Stimulated activated CD4-positive, alpha-beta T cell treated with anti-CD3 and anti-CD28 coated beads, Interleukin-2, amount 100 ng/mL, for 48 hours (primary cell): ENCODE results near the gene PIAS4.
"Not testable (repeated sequence)": the region's sequence is repeated elsewhere in the genome, so short reads cannot be mapped to it uniquely, and the experiment has no call there.

Source experiments
- DNase-seq, 2 donors: peaks; one replicate each; pipeline ENCODE4 v3.0.0-alpha.2; 2020

Gene PIAS4

DNA sequence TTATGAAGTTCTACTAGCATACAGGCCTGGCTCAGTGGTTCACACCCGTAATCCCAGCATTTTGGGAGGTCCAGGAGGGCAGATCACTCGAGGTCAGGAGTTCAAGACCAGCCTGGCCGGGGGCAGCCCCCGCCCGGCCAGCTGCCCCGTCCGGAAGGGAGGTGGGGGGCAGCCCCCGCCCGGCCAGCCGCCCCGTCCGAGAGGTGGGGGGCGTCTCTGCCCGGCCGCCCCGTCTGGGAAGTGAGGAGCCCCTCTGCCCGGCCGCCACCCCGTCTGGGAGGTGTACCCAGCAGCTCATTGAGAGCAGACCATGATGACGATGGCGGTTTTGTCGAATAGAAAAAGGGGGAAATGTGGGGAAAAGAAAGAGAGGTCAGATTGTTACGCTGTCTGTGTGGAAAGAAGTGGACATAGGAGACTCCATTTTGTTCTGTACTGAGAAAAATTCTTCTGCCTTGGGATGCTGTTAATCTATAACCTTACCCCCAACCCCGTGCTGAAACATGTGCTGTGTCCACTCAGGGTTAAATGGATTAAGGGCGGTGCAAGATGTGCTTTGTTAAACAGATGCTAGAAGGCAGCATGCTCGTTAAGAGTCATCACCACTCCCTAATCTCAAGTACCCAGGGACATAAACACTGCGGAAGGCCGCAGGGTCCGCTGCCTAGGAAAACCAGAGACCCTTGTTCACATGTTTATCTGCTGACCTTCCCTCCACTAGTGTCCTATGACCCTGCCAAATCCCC lies 8.7 kb upstream of the PIAS4 start:
- DNase-seq: not testable (repeated sequence)

DNA sequence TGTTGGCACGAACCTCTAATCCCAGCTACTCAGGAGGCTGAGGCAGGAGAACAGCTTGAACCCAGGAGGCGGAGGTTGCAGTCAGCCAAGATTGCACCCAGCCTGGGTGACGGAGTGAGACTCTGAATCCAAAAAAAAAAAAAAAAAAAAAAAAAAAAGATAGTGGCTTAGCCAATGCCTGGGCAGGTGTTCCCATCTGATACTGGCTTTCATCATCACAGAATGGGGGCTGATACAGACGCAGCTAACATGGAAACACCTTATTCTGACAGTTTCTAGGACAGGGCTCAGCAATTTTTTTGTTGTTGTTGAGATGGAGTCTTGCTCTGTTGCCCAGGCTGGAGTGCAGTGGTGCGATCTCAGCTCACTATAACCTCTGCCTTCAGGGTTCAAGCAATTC lies 6.7 kb upstream of the PIAS4 start:
- not testable (repeated sequence) for DNase-seq

DNA sequence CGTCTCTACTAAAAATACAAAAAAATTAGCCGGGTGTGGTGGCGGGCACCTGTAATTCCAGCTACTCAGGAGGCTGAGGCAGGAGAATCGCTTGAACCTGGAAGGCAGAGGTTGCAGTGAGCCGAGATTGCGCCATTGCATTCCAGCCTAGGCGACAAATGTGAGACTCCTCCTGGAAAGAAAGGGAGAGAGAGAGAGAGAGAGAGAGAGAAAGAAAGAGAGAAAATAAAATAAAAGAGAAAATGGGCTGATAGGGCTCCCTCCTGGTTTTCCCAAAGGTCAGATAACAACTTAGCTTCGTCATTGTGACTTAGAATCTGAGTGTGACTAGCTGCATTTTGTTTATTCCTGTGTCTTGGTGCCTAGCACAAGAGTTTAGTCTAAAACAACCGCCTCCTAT lies 2.1 kb upstream of the PIAS4 start:
- DNase-seq: not testable (repeated sequence)

DNA sequence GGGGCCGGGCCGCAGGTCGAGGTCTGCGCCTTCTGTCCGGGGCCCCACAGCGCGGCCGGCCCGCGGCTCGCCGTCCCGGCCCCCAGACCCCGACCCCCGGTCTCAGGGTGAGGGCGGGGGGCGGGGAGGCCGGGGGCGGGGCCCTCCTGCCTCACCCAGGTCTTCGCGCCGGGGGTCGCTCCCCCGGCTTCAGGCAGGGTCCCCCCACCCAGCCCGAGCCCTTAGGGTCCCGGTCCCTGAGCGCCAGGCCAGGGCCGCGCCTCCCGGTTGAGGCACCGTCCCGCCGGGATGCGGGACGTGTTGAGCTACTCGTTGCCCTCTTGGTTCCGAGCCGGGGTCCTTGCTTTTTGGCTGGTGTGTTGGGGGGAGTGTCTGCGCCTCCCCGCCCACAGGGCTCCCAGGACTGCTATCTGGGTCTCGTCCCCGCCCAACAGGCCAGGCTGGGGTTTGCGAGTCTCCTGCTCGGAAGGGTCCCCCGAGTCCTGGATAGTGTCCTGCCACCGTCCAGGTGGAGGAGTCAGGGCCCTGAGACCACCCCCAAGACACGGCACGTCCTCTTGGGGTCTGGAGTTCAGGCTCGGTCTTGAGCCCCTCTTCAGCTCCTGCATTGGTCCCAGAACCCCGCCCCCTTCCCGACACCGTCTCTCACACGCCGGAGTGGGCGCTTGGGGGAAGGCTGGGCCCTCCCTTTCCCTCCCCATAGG lies 452 bp downstream of the PIAS4 start:
- no peak for DNase-seq

DNA sequence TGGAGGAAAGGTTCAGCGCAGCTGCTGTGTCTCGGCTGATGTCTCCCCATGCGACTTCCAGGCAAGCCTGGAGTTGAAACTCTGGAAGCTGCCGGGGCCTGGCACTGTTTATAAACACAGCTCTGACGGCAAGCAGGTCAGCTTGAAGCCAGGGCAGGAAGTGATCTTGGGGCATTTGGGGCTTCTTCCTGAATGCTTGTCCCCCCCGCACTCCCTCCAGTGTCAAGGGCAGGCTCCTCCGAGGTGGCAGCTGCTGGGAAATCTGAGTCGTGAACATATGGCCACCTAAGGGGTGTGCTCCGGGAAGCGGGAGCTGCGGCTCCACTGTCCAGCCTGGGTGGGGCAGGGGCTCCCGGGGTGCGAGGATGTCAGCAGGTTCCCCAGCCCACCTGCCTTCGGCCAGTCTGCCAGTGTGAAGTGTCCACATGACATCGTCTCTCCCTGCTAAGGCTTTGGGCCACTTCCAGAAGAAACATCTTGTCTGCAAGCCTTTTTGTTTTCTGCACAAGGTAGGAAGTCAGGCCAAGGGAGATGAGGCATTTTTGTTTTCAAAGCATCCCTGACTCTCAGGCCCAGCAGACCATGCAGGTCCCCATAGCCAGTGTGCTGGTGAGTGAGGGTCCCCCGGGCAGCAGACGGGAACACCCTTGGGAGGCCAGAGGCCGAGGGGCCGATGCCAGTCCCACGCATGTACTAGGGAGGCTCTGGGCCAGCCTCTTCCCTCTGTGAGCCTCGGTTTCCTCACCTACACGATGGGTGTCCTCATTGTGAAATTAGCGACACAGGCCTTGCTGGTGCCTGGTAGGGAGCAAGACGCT lies 2.7 kb downstream of the PIAS4 start:
- DNase-seq: no peak

DNA sequence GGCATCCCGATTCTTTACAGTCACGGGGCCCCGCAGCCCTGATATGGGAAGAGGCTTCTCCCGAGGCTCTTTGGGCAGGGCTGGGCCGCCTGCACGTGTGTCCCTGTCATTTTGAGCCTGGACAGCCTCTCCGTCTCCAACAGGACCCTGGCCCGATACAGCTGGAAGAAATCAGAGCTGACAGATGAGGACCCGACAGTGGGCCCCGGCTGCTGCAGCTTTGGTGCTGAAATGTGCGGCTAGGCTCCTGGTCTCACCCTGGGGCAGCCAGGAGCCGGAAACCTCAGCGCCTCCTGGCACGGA lies 3.2 kb downstream of the PIAS4 start:
- no peak for DNase-seq

DNA sequence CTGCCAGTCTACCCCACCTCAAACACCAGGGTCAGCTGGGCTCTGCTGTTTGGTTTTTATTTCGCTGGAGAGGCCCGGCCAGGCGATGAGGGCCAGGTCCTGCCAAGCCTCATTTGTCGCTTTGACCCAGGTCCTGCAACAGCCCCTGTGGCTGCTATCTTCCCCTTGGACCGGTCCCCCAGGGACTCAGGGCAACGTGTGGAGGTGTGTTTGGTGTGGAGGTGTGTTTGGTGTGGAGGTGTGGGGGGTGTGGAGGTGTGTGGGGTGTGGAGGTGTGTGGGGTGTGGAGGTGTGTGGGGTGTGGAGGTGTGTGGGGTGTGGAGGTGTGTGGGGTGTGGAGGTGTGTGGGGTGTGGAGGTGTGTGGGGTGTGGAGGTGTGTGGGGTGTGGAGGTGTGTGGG lies 3.9 kb downstream of the PIAS4 start:
- DNase-seq: not testable (repeated sequence)

DNA sequence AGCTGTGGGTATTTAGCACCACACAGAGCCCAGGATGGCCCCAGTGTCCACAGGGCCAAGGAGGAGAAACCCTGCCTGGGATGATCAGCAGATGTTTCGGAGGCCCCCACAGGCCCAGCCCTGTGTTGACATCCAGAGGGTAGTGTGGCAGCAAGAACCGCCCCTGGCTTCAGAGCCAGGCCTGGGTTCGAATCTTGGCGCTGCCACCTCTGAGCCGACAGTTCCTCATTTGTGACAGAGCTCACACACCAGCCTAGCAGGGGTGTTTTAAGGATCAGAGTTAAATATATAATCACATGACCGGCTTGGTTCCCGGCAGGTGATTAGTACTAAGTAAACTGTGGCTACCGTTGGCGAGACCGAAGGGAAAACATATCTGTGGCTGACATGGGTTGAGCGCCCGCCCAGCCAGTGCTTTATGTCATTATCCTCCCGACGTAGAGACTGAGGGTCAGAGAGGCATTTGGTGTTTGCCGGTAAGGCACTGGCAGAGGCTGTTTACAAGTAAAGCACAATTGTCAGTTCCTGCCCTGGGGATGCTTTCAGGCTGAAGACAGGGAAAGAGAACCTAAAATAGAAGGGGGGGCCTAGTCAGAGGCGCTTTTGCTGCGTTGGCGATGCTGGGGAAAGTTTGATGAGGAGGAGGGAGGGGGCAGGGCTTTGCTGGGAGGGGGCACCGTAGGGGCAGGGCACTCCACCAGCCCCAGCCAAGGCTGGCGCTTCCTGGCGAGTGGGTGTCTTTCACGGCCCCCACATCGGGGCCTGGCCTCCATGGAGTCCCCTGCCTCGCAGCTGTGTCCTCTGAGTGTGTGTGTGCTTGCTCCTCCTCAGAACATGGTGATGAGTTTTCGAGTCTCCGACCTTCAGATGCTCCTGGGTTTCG lies 4.8 kb downstream of the PIAS4 start:
- no peak for DNase-seq

DNA sequence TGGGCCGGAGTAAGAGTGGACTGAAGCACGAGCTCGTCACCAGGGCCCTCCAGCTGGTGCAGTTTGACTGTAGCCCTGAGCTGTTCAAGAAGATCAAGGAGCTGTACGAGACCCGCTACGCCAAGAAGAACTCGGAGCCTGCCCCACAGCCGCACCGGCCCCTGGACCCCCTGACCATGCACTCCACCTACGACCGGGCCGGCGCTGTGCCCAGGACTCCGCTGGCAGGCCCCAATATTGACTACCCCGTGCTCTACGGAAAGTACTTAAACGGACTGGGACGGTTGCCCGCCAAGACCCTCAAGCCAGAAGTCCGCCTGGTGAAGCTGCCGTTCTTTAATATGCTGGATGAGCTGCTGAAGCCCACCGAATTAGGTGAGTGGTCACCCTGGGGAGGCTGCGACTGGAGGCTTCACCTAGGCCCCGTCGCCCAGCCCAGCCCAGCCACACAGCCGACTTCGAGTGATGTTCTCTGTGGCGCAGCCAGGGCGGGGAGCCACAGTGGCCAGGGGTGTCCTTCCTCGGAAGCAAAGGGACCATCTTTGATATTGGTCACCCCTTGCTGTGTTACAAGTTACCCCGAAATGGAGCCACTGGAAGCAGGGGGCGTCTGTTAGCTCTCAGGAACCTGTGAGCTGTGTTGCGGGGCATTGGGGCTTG lies 5.6 kb downstream of the PIAS4 start:
- DNase-seq: no peak

DNA sequence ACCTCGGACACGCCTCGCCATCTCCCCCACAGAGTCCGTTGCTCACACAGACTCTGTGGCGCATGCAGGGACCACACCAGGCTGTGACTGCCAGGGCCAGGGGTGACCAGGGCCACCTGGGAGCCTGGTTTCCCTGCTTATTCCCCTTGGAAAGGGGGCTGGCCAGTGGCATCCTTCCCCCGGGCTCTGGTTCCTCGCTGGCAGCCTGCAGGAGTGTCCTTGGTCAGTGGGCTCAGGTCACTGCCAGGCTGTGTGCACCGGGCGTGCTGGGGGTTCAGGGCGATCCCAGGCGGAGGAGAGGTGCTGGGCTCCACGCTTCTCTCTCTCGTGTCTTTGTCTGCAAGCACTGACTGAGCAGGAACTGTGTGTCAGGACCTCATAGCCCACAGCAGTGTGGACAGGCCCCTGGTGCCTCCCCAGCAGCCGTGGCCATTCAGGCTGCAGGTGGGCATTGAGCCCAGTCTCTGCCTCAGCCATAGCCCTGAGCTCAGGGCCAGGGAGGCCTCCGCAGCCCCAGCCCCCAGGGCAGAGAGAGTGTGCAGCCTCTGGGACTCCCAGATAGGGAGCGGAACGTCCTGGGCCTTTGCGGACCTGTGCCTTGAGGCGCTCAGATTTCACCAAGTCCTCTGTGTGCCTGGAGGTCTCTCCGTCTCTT lies 6.5 kb downstream of the PIAS4 start:
- DNase-seq: no peak

DNA sequence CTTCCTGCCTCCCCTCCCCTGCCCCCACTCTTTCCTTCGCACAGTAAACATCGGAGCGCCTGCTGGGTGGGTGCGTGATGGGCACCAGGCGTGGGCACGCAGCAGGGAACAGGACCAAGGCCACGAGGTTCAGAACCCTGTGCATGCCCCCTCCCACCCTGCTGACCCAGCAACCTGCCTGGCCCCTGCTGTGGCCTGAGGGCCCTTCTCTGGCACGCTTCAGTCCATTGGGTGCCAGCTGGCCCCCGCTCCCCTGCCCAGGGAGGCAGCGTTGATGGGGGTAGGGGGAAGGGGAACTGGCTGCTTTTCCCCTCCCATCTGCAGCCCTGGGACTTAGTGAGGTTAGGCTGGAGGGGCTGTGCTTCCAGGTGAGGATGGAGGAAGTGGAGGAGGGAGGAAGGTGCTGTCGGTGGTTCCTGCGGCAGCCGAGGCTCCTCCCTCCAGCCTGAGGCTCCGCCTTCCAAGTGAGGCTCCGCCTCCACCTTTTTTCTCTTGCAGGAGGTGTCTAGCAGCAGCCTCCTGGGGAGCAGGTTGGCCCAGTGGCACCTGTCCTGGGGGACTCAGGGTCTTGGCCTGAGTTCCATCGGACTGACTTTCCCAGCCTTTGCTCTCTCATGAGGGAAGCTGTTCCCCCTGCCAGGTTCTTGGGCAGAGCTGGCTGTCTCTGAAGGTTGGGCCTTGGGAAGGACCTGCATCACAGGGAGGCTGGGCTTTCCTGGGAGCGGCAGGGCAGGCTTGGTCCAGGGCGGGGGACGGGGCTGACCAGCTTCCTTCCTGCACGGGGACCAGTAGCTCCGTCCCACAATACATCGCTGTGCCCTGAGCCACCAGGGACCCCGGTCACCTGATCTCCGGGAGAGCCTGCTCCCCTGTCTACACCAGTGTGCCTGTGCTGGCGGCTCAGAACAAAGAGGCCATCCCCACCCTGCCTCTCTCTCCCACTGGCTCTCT lies 7.3 kb downstream of the PIAS4 start:
- DNase-seq: peak; percentile 30 to 41

DNA sequence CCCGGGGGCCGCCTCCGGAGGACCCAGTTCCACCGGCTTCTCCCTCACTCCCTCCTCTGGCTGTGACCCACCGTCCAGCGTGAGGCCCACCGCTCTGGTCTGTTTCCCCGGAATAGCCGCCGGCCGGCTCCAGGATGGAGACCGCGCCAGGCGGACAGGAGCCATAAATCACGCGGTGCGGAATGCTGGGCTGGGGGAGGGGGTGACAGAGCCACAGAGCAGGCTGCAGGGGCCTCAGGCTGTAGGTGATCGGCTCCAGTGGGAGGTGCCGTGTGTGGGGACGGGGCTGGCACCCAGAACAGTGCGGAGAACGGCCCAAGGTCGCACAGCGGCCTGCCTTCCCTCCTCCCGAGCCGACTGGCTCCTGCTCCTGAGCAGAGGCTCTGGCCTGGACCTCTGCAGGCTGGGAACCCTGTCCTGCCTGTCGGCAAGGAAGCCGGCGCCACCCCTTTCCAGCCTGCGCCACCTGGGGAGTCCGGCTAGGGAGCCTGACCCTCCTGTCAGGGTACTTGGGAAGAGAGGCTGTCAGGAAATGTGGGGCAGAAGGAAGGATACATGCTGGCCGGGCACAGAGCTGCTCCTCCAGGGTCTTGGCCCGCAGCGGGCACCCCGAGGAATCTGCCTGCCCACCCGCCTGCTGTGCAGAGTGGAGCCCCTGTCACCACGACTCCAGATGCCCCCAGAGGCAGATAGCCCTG lies 8.3 kb downstream of the PIAS4 start:
- no peak for DNase-seq

DNA sequence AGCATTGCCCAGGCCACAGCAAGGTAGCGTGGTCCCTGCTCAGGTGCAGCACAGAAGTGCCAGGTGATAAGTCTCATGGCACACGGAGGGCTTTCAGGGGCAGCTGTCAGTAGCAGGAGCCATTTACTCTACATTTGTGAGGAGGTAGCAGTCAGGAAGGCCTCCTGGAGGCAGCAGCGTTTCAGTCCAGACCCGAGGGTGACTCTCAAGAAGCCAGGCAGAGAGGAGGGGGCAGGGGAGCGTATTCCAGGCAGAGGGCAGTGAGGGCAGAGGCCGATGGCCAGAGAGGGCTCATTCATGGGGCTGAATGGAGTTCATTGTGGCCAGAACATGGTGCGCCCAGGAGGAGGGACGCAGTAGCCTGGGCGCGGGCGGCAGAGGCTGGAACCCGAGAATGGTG lies 8.9 kb downstream of the PIAS4 start:
- no peak for DNase-seq

DNA sequence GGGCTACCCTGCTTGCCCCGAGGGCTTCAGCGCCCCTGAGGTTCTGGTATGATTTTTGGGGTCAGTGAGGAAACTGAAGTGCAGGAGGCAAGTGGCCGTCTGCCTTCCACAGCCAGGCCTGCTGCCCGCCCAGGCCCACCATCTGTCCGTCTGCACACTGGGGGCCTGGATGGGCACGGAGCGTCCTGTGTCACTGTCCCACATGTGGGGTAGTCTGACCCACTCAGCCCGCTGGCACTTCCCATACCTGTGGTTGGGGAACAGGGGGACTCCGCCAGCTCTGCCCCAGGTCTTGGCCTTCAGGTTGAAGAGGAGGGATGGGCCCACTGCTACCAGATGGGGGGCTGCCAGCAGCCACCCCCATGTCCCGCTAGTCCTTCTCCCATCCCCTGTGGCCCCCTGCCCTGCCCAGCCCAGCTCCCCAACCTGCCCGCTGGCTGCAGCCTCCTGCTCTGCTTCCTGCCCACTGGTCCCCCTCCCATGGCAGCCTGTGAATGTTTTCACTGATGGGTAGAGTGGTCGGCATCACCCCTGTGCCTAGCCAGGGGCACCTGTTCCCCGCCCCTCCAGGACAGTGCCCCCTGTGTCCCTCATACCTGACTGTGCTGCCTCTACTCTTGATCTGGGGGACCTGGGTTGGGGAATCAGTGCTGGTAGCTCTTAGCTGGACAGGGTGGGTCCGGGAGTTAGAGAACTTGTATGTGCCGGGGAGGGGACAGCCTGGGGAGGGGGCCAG lies 9.5 kb downstream of the PIAS4 start:
- DNase-seq: no peak

DNA sequence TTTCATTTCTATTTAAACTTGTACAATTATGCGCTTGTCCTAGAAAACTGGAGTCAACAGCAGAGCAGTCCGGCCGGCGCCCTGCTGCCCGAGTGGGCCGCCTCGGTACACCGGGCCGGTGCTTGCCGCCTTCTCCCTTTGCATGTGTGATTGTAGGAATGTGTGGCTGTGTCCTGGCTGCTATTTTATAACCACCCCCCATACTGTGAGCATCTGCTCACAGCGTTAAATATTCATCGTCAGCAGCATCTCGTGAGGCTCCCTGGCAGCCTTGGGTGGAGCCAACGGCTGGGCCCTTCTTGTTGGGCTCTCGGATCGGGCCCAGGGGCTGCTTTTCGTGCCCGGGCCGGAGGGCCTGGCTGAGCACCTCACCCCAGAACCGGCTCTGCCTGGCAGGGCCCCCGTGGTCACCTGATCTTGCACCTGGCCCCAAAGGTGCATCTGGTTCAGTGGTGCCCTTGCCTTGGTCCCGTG lies 10.6 kb downstream of the PIAS4 start:
- no peak for DNase-seq

DNA sequence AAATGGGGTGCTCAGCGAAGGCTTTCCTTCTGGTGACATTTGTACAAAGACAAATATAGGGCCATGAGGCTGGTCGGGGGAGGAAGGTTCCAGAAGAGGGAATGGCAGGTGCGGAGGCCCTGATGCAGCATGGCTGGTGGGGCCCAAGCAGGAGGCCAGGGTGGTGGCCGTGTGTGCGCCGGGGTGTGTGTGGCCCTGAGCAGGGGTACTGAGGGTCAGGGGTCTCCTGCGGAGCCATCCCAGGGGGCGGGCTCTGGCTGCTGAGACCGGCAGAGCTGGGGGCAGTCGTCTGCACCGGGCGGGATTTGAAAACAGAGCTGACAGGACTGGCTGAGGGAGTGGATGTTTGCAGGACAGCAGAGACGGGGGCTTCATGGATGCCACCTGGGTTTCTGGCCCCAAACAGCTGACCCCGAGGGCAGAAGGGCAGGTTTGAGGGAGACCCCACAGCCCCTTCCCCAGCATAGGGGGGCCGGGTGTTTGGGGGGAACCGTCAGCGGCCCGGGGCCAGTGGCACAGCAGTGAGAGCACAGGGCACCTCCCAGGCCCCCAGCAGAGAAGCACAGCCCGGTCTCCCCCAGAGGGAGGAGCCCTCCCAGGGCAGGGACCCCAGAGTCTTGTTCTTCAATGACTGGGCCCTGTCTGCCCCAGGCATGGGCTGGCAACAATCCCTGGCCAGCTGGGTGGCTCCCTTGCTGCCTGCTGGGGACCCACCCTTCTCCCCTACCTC lies 11.4 kb downstream of the PIAS4 start:
- no peak for DNase-seq

DNA sequence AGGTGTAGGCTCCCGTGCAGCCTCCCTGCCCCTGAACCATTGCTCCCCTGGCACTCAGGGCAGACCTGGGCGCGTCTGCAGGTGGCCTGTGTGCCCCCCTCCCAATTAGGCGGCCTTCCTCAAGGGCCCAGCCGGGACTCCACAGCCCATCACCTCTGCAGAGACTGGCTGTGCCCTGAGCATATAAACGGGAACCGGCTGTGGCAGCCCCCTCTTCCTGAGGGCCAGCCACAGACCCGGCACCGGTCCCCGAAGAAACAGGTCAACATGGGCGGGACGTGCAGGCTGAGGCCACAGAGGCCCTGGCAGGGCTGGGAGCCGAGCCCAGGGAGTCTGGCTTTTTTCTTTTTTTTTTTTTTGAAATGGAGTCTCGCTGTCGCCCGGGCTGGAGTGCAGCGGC lies 12.0 kb downstream of the PIAS4 start:
- DNase-seq: no peak
